ENCODE data around the gene VPS35L.

DNA sequence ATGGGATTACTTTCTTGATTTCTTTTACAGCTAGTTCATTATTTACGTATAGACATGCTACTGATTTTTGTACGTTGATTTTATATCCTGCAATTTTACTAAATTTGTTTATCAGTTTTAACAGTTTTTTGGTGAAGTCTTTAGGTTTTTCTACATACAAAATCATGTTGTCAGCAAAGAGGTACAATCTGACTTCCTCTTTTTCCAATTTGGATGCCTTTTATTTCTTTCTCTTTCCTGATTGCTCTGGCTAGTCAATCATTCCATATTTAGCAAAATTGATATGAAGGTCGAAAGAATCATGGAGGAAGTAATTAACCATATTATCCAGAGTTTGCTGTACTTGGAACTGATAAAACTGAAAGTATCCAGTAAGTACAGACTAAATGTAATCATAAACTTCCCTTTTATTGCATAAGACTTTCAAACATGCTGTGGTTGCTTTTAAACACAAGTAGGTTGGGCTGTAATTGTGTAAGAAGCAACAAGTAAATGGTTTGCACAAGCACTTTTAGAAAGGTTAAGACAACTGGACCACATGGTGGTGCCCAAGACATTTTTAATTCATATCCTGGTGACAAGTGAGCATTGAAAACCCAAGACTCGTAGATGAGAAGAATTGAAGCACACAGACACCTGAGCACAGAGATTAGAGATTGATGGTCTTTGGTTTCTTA lies 42.0 kb upstream of the VPS35L start:
- TF ChIP-seq, protein P1, sequence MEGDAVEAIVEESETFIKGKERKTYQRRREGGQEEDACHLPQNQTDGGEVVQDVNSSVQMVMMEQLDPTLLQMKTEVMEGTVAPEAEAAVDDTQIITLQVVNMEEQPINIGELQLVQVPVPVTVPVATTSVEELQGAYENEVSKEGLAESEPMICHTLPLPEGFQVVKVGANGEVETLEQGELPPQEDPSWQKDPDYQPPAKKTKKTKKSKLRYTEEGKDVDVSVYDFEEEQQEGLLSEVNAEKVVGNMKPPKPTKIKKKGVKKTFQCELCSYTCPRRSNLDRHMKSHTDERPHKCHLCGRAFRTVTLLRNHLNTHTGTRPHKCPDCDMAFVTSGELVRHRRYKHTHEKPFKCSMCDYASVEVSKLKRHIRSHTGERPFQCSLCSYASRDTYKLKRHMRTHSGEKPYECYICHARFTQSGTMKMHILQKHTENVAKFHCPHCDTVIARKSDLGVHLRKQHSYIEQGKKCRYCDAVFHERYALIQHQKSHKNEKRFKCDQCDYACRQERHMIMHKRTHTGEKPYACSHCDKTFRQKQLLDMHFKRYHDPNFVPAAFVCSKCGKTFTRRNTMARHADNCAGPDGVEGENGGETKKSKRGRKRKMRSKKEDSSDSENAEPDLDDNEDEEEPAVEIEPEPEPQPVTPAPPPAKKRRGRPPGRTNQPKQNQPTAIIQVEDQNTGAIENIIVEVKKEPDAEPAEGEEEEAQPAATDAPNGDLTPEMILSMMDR (IDR thresholded peaks at IDR 0.05; ENCODE audit: poor library complexity): no peak
- TF ChIP-seq EZH2 (IDR thresholded peaks at IDR 0.05; ENCODE audit: borderline replicate concordance): no peak

Measured in hepatocyte (in vitro differentiated cells).